HepG2 (cell line): ENCODE data around the gene SNUPN. TPM values are rescaled to one million over a fixed set of nuclear protein-coding genes. Genes with fewer than 3 reads are reported as not detected.
A peak's percentile ranks its signal among the peaks of the same experiment; 100 is the strongest.

Experiments
- AGO1 ChIP-seq: fragments of 200-400 bp; formaldehyde crosslinking; IDR thresholded peaks from 2 replicates; pipeline ENCODE4 v1.6.1; 2017; ENCODE audit warnings: mild to moderate bottlenecking, low read depth, low read length, moderate library complexity; ENCODE audit not compliant: poor library complexity, severe bottlenecking
- AKAP8 ChIP-seq: sonication (generic); formaldehyde crosslinking; IDR thresholded peaks from 2 replicates; pipeline ENCODE4 v1.5.1; 2020; ENCODE audit warnings: mild to moderate bottlenecking, missing genetic modification reagents
- FOXC1 ChIP-seq: sonication (generic); formaldehyde crosslinking; IDR thresholded peaks from 2 replicates; pipeline ENCODE4 v1.8.0; 2022; ENCODE audit warnings: mild to moderate bottlenecking, missing genetic modification reagents, borderline replicate concordance
- MAZ ChIP-seq, 2 experiments: sonication (generic) in 1 of 2; formaldehyde crosslinking in 1 of 2; IDR thresholded peaks; 2 replicates each; pipeline versions ENCODE4 v1.5.0 to v1.6.1; 2012 to 2020; ENCODE audit warnings: low read depth in 2 of 2, mild to moderate bottlenecking in 2 of 2, borderline replicate concordance in 1 of 2, improper control_type of control experiment in 1 of 2, low read length in 1 of 2, missing genetic modification reagents in 1 of 2, moderate library complexity in 1 of 2
- MBNL3 ChIP-seq: fragments of 250-450 bp; sonication (Bioruptor Pico); conservative IDR thresholded peaks from 2 replicates; pipeline ENCODE4 v1.8.0; 2022; ENCODE audit warnings: mild to moderate bottlenecking, inconsistent platforms
- PAX8 ChIP-seq: sonication (generic); formaldehyde crosslinking; IDR thresholded peaks from 2 replicates; pipeline ENCODE4 v1.8.0; 2022; ENCODE audit warnings: mild to moderate bottlenecking, missing genetic modification reagents, borderline replicate concordance
- SALL2 ChIP-seq: sonication (generic); formaldehyde crosslinking; IDR thresholded peaks from 2 replicates; pipeline ENCODE4 v1.8.1; 2023; ENCODE audit warnings: mild to moderate bottlenecking, missing genetic modification reagents, inconsistent platforms
- SMC3 ChIP-seq: IDR thresholded peaks from 2 replicates; pipeline ENCODE4 v1.6.1; 2011; ENCODE audit warnings: low read length, improper control_type of control experiment
- SNRNP70 ChIP-seq: fragments of 200-400 bp; formaldehyde crosslinking; IDR thresholded peaks from 2 replicates; pipeline ENCODE4 v1.6.1; 2017; ENCODE audit warnings: mild to moderate bottlenecking, low read depth, low read length, moderate library complexity
- TBL1XR1 ChIP-seq: fragments of 150-350 bp; IDR thresholded peaks from 2 replicates; pipeline ENCODE4 v1.6.1; 2014; ENCODE audit warnings: borderline replicate concordance, low read length; ENCODE audit not compliant: partially characterized antibody
- ZNF543 ChIP-seq: sonication (generic); formaldehyde crosslinking; IDR thresholded peaks from 2 replicates; pipeline ENCODE4 v1.4.0; 2020; ENCODE audit warnings: mild to moderate bottlenecking, missing genetic modification reagents
- ZNF672 ChIP-seq: sonication (generic); formaldehyde crosslinking; IDR thresholded peaks from 2 replicates; pipeline ENCODE4 v1.8.1; 2022; ENCODE audit warnings: missing genetic modification reagents
- ZNF703 ChIP-seq: sonication (generic); formaldehyde crosslinking; IDR thresholded peaks from 2 replicates; pipeline ENCODE4 v1.5.1; 2020; ENCODE audit warnings: missing genetic modification reagents, mild to moderate bottlenecking, moderate library complexity, borderline replicate concordance
- ZNF780A ChIP-seq: sonication (generic); formaldehyde crosslinking; IDR thresholded peaks from 2 replicates; pipeline ENCODE4 v1.8.0; 2022; ENCODE audit warnings: mild to moderate bottlenecking, missing genetic modification reagents, moderate library complexity
- polyA plus RNA-seq, 8 experiments: library from polyadenylated mRNA; depleted of rRNA in 3 of 8; stranded (reverse) in 7 of 8; unstranded in 1 of 8; fragments of >200 nt; fragmentation: Illumina TruSeq in 4 of 8; extraction: Trizol in 4 of 8; gene quantifications; 2 replicates each; pipeline versions ENCODE4 v1.2.1 to v1.2.3, GENCODE V29; 2011 to 2016; ENCODE audit warnings: low read depth in 4 of 8, missing spikeins in 1 of 8, mixed read lengths in 1 of 8; ENCODE audit not compliant: insufficient read depth in 1 of 8
- total RNA-seq, 5 experiments: library from RNA; depleted of rRNA; stranded (reverse); fragments of >200 nt; fragmentation: Illumina TruSeq; extraction: Trizol; gene quantifications; 2 replicates each; pipeline ENCODE4 v1.2.3, GENCODE V29; 2016; ENCODE audit warnings: low read depth in 1 of 5
- TF ChIP-seq, protein P1 (sequence below): sonication (generic); formaldehyde crosslinking; conservative IDR thresholded peaks from 2 replicates; pipeline ENCODE4 v1.8.0; 2022; ENCODE audit warnings: missing genetic modification reagents
- TF ChIP-seq, protein P2 (sequence below): sonication (generic); formaldehyde crosslinking; IDR thresholded peaks from 2 replicates; pipeline ENCODE4 v1.4.0; 2020; ENCODE audit warnings: missing genetic modification reagents, mild to moderate bottlenecking, borderline replicate concordance
- TF ChIP-seq, protein P3 (sequence below): sonication (generic); formaldehyde crosslinking; IDR thresholded peaks from 2 replicates; pipeline ENCODE4 v1.4.0; 2020; ENCODE audit warnings: missing genetic modification reagents

The SNUPN gene
- total and polyA plus RNA-seq, 2 of the 13 experiments (the other 11 are each of a cell fraction or from before 2014, with no cell fraction given) = 9.0 to 16.4 TPM

DNA sequence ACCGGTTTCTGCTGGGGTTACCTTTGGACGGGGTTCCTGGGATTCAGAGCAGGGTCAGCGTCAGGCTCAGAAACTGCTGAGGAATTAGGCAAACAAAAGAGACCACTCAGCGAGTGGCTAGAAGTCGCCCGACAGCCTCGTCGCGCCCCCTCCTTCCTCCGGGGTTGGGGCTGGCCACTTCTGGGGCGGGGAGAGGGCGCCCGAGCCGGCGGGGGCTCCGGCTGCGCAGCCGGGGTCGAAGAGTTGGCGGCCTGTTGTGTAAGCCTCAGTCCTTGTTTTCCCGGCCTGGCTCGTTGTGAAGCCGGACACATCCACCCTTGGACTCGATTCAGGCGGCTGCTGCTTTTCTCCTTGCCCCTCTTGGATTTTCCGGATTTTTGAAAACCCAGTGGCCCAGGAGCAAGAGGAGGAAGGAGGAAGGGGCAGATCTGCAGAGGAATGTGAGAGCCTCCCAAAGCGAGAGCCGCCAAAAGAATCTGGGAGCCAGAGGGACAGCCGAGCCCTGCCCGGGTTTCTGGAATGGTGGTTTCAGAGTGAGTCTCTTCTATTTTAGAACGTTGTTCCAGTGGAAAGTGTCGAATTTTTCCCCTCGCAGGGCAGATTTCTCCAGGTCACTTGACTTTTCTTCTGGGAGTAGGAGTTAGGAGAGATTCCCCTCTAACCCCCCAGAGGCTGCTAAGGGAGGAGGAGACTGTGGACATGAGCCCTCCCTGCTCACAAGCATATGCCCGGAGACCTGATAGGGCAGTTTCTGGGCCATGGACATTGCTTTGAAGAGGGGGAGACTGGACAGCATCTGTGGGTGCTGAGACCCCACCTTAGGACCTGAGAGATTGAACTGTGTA is 22.9 kb upstream of the SNUPN start (continued):
- TF ChIP-seq ZNF543 (CRISPR knock-in tag) = no peak
- TF ChIP-seq SMC3 = no peak
- TF ChIP-seq, protein P1, sequence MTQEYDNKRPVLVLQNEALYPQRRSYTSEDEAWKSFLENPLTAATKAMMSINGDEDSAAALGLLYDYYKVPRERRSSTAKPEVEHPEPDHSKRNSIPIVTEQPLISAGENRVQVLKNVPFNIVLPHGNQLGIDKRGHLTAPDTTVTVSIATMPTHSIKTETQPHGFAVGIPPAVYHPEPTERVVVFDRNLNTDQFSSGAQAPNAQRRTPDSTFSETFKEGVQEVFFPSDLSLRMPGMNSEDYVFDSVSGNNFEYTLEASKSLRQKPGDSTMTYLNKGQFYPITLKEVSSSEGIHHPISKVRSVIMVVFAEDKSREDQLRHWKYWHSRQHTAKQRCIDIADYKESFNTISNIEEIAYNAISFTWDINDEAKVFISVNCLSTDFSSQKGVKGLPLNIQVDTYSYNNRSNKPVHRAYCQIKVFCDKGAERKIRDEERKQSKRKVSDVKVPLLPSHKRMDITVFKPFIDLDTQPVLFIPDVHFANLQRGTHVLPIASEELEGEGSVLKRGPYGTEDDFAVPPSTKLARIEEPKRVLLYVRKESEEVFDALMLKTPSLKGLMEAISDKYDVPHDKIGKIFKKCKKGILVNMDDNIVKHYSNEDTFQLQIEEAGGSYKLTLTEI = no peak
- TF ChIP-seq AGO1 = no peak
- TF ChIP-seq PAX8 (CRISPR knock-in tag) = 0 out of 2 replicates have a peak, but pooled peaks have one; percentile 25
- TF ChIP-seq SNRNP70 = no peak
- no peak for TF ChIP-seq MBNL3
- TF ChIP-seq, protein P2, sequence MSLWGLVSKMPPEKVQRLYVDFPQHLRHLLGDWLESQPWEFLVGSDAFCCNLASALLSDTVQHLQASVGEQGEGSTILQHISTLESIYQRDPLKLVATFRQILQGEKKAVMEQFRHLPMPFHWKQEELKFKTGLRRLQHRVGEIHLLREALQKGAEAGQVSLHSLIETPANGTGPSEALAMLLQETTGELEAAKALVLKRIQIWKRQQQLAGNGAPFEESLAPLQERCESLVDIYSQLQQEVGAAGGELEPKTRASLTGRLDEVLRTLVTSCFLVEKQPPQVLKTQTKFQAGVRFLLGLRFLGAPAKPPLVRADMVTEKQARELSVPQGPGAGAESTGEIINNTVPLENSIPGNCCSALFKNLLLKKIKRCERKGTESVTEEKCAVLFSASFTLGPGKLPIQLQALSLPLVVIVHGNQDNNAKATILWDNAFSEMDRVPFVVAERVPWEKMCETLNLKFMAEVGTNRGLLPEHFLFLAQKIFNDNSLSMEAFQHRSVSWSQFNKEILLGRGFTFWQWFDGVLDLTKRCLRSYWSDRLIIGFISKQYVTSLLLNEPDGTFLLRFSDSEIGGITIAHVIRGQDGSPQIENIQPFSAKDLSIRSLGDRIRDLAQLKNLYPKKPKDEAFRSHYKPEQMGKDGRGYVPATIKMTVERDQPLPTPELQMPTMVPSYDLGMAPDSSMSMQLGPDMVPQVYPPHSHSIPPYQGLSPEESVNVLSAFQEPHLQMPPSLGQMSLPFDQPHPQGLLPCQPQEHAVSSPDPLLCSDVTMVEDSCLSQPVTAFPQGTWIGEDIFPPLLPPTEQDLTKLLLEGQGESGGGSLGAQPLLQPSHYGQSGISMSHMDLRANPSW (CRISPR knock-in tag) = 0 out of 2 replicates have a peak, but pooled peaks have one; percentile 19
- TF ChIP-seq, protein P3, sequence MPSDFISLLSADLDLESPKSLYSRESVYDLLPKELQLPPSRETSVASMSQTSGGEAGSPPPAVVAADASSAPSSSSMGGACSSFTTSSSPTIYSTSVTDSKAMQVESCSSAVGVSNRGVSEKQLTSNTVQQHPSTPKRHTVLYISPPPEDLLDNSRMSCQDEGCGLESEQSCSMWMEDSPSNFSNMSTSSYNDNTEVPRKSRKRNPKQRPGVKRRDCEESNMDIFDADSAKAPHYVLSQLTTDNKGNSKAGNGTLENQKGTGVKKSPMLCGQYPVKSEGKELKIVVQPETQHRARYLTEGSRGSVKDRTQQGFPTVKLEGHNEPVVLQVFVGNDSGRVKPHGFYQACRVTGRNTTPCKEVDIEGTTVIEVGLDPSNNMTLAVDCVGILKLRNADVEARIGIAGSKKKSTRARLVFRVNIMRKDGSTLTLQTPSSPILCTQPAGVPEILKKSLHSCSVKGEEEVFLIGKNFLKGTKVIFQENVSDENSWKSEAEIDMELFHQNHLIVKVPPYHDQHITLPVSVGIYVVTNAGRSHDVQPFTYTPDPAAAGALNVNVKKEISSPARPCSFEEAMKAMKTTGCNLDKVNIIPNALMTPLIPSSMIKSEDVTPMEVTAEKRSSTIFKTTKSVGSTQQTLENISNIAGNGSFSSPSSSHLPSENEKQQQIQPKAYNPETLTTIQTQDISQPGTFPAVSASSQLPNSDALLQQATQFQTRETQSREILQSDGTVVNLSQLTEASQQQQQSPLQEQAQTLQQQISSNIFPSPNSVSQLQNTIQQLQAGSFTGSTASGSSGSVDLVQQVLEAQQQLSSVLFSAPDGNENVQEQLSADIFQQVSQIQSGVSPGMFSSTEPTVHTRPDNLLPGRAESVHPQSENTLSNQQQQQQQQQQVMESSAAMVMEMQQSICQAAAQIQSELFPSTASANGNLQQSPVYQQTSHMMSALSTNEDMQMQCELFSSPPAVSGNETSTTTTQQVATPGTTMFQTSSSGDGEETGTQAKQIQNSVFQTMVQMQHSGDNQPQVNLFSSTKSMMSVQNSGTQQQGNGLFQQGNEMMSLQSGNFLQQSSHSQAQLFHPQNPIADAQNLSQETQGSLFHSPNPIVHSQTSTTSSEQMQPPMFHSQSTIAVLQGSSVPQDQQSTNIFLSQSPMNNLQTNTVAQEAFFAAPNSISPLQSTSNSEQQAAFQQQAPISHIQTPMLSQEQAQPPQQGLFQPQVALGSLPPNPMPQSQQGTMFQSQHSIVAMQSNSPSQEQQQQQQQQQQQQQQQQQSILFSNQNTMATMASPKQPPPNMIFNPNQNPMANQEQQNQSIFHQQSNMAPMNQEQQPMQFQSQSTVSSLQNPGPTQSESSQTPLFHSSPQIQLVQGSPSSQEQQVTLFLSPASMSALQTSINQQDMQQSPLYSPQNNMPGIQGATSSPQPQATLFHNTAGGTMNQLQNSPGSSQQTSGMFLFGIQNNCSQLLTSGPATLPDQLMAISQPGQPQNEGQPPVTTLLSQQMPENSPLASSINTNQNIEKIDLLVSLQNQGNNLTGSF (CRISPR knock-in tag) = no peak
- no peak for TF ChIP-seq ZNF780A (CRISPR knock-in tag)
- TF ChIP-seq FOXC1 (CRISPR knock-in tag) = no peak; the same call in 1 of the 2 replicates
- peak; percentile 22 for TF ChIP-seq MAZ (IDR thresholded peaks at IDR 0.05; ENCODE audit: borderline replicate concordance, low read depth, low read length)
- TF ChIP-seq MAZ (CRISPR knock-in tag; IDR thresholded peaks at IDR 0.05; ENCODE audit: low read depth) = no peak
- TF ChIP-seq TBL1XR1 = no peak
- no peak for TF ChIP-seq AKAP8 (CRISPR knock-in tag)
- TF ChIP-seq ZNF672 = no peak
- TF ChIP-seq SALL2 = no peak
- no peak for TF ChIP-seq ZNF703 (CRISPR knock-in tag)
